SK-N-SH treated with all-trans-retinoic acid at 6 μM for 48 hours (cell line): Measurements from ENCODE around the gene MIGA1.

ENCODE experiments used
- ARNTL ChIP-seq: fragments of 450-650 bp; formaldehyde crosslinking; IDR thresholded peaks from 2 replicates; pipeline ENCODE4 v1.5.0; 2020; ENCODE audit warnings: low read depth, mild to moderate bottlenecking, moderate library complexity, borderline replicate concordance
- BACH2 ChIP-seq: fragments of 250-450 bp; sonication (Bioruptor Pico); IDR thresholded peaks from 2 replicates; pipeline ENCODE4 v1.9.0; 2021; ENCODE audit warnings: mild to moderate bottlenecking, borderline replicate concordance
- CSDC2 ChIP-seq: fragments of 250-450 bp; sonication (Bioruptor Pico); IDR thresholded peaks from 2 replicates; pipeline ENCODE4 v1.5.0; 2020; ENCODE audit warnings: mild to moderate bottlenecking, moderate library complexity
- CSRNP3 ChIP-seq: fragments of 250-450 bp; sonication (Bioruptor Pico); IDR thresholded peaks from 2 replicates; pipeline ENCODE4 v1.5.1; 2021; ENCODE audit warnings: mild to moderate bottlenecking, moderate library complexity
- ISL1 ChIP-seq: fragments of 250-450 bp; sonication (Bioruptor Pico); IDR thresholded peaks from 2 replicates; pipeline ENCODE4 v2.1.2; 2022; ENCODE audit warnings: mild to moderate bottlenecking, moderate library complexity
- OSR1 ChIP-seq: fragments of 250-450 bp; sonication (Bioruptor Pico); IDR thresholded peaks from 2 replicates; pipeline ENCODE4 v1.8.0; 2022; ENCODE audit warnings: moderate library complexity, mild to moderate bottlenecking, inconsistent platforms
- ZC3H10 ChIP-seq: fragments of 250-450 bp; sonication (Bioruptor Pico); IDR thresholded peaks from 2 replicates; pipeline ENCODE4 v1.5.1; 2021; ENCODE audit warnings: mild to moderate bottlenecking, moderate library complexity
- ZFP3 ChIP-seq: fragments of 250-450 bp; sonication (Bioruptor Pico); IDR thresholded peaks from 2 replicates; pipeline ENCODE4 v1.5.0; 2020; ENCODE audit warnings: mild to moderate bottlenecking, moderate library complexity
- ZNF565 ChIP-seq: fragments of 450-650 bp; formaldehyde crosslinking; conservative IDR thresholded peaks from 2 replicates; pipeline ENCODE4 v1.5.0; 2020; ENCODE audit warnings: low read depth, mild to moderate bottlenecking, moderate library complexity
- TF ChIP-seq, protein P1 (sequence below): fragments of 250-450 bp; sonication (Bioruptor Pico); IDR thresholded peaks from 2 replicates; pipeline ENCODE4 v1.8.0; 2020; ENCODE audit warnings: mild to moderate bottlenecking, moderate library complexity, borderline replicate concordance
- TF ChIP-seq, protein P2 (sequence below): fragments of 250-450 bp; sonication (Bioruptor Pico); IDR thresholded peaks from 2 replicates; pipeline ENCODE4 v1.8.0; 2021; ENCODE audit warnings: low read depth, mild to moderate bottlenecking, moderate library complexity, borderline replicate concordance
- TF ChIP-seq, protein P3 (sequence below): fragments of 250-450 bp; sonication (Bioruptor Pico); IDR thresholded peaks from 2 replicates; pipeline ENCODE4 v1.5.1; 2020; ENCODE audit warnings: low read depth, mild to moderate bottlenecking, moderate library complexity

- TF ChIP-seq ZC3H10 (no peak), ZFP3 (CRISPR knock-in tag) (no peak), ARNTL (no peak), OSR1 (CRISPR knock-in tag) (no peak), CSDC2 (no peak), CSRNP3 (CRISPR knock-in tag) (no peak), ZNF565 (no peak), BACH2 (CRISPR knock-in tag) (no peak), ISL1 (CRISPR knock-in tag) (no peak)
- TF ChIP-seq, protein P1, sequence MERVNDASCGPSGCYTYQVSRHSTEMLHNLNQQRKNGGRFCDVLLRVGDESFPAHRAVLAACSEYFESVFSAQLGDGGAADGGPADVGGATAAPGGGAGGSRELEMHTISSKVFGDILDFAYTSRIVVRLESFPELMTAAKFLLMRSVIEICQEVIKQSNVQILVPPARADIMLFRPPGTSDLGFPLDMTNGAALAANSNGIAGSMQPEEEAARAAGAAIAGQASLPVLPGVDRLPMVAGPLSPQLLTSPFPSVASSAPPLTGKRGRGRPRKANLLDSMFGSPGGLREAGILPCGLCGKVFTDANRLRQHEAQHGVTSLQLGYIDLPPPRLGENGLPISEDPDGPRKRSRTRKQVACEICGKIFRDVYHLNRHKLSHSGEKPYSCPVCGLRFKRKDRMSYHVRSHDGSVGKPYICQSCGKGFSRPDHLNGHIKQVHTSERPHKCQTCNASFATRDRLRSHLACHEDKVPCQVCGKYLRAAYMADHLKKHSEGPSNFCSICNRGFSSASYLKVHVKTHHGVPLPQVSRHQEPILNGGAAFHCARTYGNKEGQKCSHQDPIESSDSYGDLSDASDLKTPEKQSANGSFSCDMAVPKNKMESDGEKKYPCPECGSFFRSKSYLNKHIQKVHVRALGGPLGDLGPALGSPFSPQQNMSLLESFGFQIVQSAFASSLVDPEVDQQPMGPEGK (CRISPR knock-in tag) = no peak
- TF ChIP-seq, protein P2, sequence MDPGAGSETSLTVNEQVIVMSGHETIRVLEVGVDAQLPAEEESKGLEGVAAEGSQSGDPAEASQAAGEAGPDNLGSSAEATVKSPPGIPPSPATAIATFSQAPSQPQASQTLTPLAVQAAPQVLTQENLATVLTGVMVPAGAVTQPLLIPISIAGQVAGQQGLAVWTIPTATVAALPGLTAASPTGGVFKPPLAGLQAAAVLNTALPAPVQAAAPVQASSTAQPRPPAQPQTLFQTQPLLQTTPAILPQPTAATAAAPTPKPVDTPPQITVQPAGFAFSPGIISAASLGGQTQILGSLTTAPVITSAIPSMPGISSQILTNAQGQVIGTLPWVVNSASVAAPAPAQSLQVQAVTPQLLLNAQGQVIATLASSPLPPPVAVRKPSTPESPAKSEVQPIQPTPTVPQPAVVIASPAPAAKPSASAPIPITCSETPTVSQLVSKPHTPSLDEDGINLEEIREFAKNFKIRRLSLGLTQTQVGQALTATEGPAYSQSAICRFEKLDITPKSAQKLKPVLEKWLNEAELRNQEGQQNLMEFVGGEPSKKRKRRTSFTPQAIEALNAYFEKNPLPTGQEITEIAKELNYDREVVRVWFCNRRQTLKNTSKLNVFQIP (CRISPR knock-in tag) = no peak
- TF ChIP-seq, protein P3, sequence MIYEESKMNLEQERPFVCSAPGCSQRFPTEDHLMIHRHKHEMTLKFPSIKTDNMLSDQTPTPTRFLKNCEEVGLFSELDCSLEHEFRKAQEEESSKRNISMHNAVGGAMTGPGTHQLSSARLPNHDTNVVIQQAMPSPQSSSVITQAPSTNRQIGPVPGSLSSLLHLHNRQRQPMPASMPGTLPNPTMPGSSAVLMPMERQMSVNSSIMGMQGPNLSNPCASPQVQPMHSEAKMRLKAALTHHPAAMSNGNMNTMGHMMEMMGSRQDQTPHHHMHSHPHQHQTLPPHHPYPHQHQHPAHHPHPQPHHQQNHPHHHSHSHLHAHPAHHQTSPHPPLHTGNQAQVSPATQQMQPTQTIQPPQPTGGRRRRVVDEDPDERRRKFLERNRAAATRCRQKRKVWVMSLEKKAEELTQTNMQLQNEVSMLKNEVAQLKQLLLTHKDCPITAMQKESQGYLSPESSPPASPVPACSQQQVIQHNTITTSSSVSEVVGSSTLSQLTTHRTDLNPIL (CRISPR knock-in tag) = no peak
These were observed 108.8 kb downstream of the MIGA1 start, which contains the start of gene NEXN for GRCh38 chr1:77888081-77888780.
